Thyroid gland (tissue), 4 donors: Measurements from ENCODE around the gene AP3S2. TPM values are rescaled to one million over a fixed set of nuclear protein-coding genes. Genes with fewer than 3 reads are reported as not detected.

Experiments
- DNase-seq, 2 donors: peaks; one replicate each; pipeline ENCODE4 v3.0.0-alpha.2; 2019
- H3K27ac ChIP-seq, 3 donors: fragments of 200-600 bp; sonication (generic); 1 replicate in 2 of 3; 2 replicates in 1 of 3; pipeline ENCODE4 v1.5.1; 2016 to 2019; ENCODE audit warnings: mild to moderate bottlenecking in 1 of 3, moderate library complexity in 1 of 3
- H3K27me3 ChIP-seq: fragments of 200-600 bp; sonication (generic); one replicate; pipeline ENCODE4 v1.5.1; 2019
- H3K36me3 ChIP-seq, 2 donors: fragments of 200-600 bp; sonication (generic); one replicate each; pipeline ENCODE4 v1.5.1; 2016 to 2019
- H3K4me1 ChIP-seq, 2 donors: fragments of 200-600 bp; sonication (generic); one replicate each; pipeline ENCODE4 v1.5.1; 2017 to 2019
- H3K4me3 ChIP-seq, 3 donors: fragments of 200-600 bp; sonication (generic); replicated peaks in 1 of 3; 1 replicate in 2 of 3; 2 replicates in 1 of 3; pipeline ENCODE4 v1.5.1; 2016; ENCODE audit warnings: mild to moderate bottlenecking in 1 of 3
- H3K9me3 ChIP-seq: fragments of 200-600 bp; sonication (generic); one replicate; pipeline ENCODE4 v1.5.1; 2017
- POLR2A ChIP-seq, 2 donors: fragments of 450-650 bp; IDR thresholded peaks; one replicate each; pipeline ENCODE4 v1.6.1; 2017; ENCODE audit warnings: antibody characterized with exemption in 2 of 2, mild to moderate bottlenecking in 2 of 2, moderate library complexity in 1 of 2
- WGBS, 2 donors: methylation state at CpG; one replicate each; pipeline ENCODE4 v1.1.5; 2017; 5-methylcytosine and 5-hydroxymethylcytosine counted together
- intact Hi-C: fragments of 100-400 bp; cut with DNase I; formaldehyde crosslinking; loops from one replicate; pipeline ENCODE4 v1.15.1; 2023
- total RNA-seq, 4 donors: library from RNA; depleted of rRNA; stranded (reverse); fragments of >200 nt; gene quantifications; one replicate each; pipeline ENCODE4 v1.2.3, GENCODE V29; 2016
- TF ChIP-seq, protein P1 (sequence below), 6 experiments: fragments of 200-600 bp in 3 of 6; fragments of 450-650 bp in 3 of 6; sonication (generic) in 3 of 6; IDR thresholded peaks; one replicate each; pipeline ENCODE4 v1.5.1; 2016 to 2019; ENCODE audit warnings: antibody characterized with exemption in 6 of 6, mild to moderate bottlenecking in 2 of 6, inconsistent platforms in 1 of 6, moderate library complexity in 1 of 6

Gene AP3S2
- total RNA-seq, 4 donors from 2014 or later, result 59.6 to 98.6 (median 67.6) TPM

DNA sequence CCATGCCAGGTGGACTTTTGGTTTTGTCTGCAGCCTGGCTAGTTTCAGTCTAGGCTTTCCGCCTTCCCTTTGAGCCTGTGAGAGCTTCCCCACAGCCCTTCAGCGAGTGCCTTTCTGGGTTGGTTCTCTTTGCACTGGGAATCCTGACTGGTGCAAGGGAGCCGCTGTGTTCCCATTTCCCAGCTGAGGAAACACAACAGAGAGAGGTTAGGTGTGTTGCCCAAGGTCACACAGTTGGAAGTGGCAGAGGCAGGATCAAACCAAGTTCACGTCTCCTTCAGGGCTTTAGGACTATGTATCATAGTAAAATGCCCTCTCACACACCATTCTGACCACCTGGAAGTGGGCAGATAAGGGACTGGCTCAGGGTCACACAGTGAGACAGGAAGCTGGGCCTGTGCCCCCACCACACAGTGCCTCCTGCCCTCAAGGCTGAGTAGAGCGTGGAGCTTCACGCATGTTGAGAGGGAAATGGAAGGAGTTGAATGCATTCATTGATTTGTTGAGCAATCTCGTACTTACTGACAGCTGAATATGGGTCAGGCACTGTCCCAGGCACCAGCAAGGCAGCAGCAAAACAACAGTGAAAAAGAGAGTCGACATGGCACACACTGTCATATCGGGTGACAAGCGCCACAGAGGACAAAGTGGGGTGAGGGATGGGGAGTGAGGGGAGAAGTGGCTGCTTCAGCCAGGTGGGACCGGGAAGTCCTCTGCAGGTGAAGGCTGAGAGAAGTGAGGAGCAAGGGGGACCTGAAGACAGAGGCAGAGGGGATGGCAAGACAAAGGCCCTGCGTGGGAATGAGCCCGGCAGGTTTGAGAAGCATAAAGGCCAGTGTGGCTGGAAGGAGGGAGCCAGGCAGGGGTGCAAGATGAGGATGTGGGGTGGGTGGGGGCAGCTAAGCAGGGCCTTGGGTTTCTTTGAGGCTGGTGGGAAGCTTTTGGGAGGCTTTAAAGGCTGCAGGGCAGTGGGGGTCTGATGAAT, 66.8 kb downstream of the AP3S2 start:
- DNase-seq, result no peak
- Histone ChIP-seq H3K27ac (no peak overlapping the region), H3K27me3 (no peaks in the 10 kb centered on the region), H3K36me3 (no peaks in the 10 kb centered on the region), H3K4me3 (no peak overlapping the region), H3K9me3 (no peaks in the 10 kb centered on the region), H3K4me1 (peaks cover 7 to 18% of the 10 kb centered on the region in 2 donors)
- intact Hi-C loops, result no loop called here
- 91% methylated on average over 13 of the region's 13 CpGs for WGBS, 2 donors
- TF ChIP-seq, protein P1, sequence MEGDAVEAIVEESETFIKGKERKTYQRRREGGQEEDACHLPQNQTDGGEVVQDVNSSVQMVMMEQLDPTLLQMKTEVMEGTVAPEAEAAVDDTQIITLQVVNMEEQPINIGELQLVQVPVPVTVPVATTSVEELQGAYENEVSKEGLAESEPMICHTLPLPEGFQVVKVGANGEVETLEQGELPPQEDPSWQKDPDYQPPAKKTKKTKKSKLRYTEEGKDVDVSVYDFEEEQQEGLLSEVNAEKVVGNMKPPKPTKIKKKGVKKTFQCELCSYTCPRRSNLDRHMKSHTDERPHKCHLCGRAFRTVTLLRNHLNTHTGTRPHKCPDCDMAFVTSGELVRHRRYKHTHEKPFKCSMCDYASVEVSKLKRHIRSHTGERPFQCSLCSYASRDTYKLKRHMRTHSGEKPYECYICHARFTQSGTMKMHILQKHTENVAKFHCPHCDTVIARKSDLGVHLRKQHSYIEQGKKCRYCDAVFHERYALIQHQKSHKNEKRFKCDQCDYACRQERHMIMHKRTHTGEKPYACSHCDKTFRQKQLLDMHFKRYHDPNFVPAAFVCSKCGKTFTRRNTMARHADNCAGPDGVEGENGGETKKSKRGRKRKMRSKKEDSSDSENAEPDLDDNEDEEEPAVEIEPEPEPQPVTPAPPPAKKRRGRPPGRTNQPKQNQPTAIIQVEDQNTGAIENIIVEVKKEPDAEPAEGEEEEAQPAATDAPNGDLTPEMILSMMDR (IDR thresholded peaks at IDR 0.05), result no peak
- TF ChIP-seq POLR2A (IDR thresholded peaks at IDR 0.05), result no peak

DNA sequence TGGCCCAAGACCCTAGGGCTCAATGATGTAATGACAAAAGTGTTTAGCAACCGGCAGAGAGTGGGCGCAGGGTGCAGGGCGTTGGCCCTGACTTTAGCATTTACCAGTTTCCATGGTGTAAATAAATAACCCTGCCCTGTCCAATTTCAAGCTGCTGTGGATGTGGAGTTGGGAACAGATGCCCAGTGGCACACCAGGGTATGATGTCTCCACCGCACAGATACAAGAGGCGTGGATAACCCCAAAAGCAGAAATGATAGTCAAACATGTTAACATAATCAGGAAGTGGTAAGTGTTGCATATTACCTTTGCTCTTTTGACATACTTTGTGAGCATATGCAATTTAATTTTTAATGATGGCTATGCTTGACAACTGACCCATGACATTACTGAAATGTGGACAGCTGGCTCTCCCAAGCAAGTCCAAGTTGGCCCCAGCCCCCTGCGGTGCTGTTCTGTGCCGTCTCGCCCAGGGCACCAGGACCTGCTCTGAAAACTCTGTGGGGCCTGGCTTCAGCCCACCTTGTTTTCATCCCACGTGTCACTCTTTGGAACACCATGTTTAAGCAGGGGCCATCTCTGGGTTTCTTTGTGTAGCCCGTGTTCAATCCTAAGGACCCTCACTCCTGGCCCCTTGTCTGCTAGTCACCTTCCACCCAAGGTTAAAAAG, 68.4 kb downstream of the AP3S2 start:
- Histone ChIP-seq H3K4me1 (peaks cover 7 to 18% of the 10 kb centered on the region in 2 donors), H3K27me3 (no peaks in the 10 kb centered on the region), H3K4me3 (no peak overlapping the region), H3K9me3 (no peaks in the 10 kb centered on the region), H3K27ac (no peak overlapping the region), H3K36me3 (no peaks in the 10 kb centered on the region)
- WGBS, 2 donors, result 81 to 92% methylated on average over 8 to 10 of the region's 10 CpGs
- DNase-seq, result no peak
- intact Hi-C loops, result no loop called here
- TF ChIP-seq, protein P1 (IDR thresholded peaks at IDR 0.05), result no peak
- TF ChIP-seq POLR2A (IDR thresholded peaks at IDR 0.05), result no peak

DNA sequence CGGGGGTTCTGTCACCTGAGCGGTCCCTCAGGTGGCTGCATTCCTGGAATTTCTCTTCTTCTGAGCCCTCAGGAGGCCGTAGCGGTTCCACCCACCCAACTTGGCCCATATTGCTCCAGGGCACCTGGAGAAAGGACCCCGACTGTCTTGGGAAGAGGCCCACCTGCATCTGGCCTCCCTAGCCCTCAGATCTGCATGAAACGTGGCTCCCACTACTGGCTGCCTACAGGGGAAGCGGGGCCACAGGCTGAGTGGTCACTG, 69.3 kb downstream of the AP3S2 start:
- Histone ChIP-seq H3K27me3 (no peaks in the 10 kb centered on the region), H3K9me3 (no peaks in the 10 kb centered on the region), H3K4me3 (no peak overlapping the region), H3K27ac (no peak overlapping the region), H3K4me1 (peaks cover 7 to 18% of the 10 kb centered on the region in 2 donors), H3K36me3 (no peaks in the 10 kb centered on the region)
- intact Hi-C loops, result no loop called here
- no peak for TF ChIP-seq POLR2A (IDR thresholded peaks at IDR 0.05)
- TF ChIP-seq, protein P1 (IDR thresholded peaks at IDR 0.05), result no peak
- no peak for DNase-seq
- 56 to 87% methylated on average over 3 to 6 of the region's 7 CpGs for WGBS, 2 donors

DNA sequence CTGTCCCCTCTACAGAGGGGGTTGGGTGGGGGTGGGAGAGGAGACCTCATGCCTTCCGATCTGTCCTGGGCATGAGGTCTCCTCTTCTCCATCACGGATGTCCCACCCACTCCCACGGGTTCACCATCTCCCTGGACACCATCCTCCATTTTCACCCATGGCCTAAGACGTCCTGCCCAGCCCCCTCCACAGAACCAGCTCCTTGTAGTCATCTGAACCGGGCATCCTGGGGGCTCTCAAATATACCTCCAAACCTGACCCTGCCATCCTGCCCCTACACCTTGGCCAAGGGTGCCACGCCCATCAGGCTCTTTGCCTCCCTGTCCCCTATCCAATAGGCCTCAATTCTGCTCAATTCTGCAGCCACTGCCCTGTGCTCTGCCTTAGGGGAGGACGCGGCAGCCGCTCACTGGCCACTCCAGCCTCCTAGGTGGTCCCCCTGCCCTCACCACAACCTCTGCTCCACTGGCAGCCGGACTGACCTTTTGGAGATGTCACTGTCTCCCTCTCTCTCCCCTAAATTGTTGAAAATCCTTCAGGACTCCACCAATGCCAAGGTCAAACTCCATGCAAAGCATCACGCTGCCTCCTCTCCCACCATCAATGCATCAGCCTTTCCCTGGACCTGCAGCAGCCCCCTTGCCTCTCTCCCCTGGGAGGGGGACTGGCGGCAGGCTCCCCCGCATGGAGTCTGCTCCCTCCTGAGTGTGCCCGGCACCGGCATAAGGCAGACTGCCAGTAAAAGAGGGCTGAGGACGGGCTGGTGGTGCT, 69.8 kb downstream of the AP3S2 start:
- TF ChIP-seq POLR2A (IDR thresholded peaks at IDR 0.05), result no peak
- TF ChIP-seq, protein P1 (IDR thresholded peaks at IDR 0.05), result no peak
- DNase-seq, result no peak
- WGBS, 2 donors, result 86 to 87% methylated on average over 12 to 13 of the region's 16 CpGs
- no peak overlapping the region for H3K27ac ChIP-seq
- intact Hi-C loops, result no loop called here
- peaks cover 7 to 14% of the 10 kb centered on the region in 2 donors for H3K4me1 ChIP-seq
- no peaks in the 10 kb centered on the region for H3K9me3 ChIP-seq
- no peaks in the 10 kb centered on the region for H3K27me3 ChIP-seq
- no peak overlapping the region for H3K4me3 ChIP-seq
- no peaks in the 10 kb centered on the region for H3K36me3 ChIP-seq
